ENCODE data around the gene PDSS2. TPM values are rescaled to one million over a fixed set of nuclear protein-coding genes. Genes with fewer than 3 reads are reported as not detected.

The PDSS2 gene
- total and polyA plus RNA-seq, 2 of the 4 experiments (the other 2 are of a cell fraction), result 8.6 to 9.2 TPM

DNA sequence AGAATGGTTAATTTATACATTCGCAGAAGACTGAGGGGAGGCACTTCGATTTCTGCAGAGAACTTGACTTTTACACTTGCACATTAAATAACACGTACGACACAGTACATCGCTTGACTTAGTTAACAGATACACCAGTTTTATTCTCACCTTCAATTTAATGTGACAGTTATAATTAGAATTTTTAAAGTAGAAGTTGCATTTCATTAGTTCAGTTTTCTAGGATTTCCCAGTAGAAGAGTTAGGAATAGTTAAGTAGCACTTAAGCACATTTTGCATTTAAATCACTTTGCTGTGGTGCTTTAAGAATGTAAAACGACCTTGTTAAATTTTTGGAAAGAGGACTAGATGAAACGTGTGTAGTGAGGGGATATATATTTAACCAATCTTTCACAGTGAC, 342.4 kb downstream of the PDSS2 start:
- no peaks in the 10 kb centered on the region for H3K9me3 ChIP-seq (ENCODE audit: control insufficient read depth, insufficient read depth, low read length)
- POLR2A ChIA-PET (ENCODE audit: unreplicated experiment), result no interaction called here
- H3K9me1 ChIP-seq (ENCODE audit: insufficient read depth, low read length), result no peaks in the 10 kb centered on the region
- no peaks in the 10 kb centered on the region for H3K4me1 ChIP-seq (ENCODE audit: control insufficient read depth, insufficient read depth, low read length)
- ATAC-seq (ENCODE audit: low read depth) (no peak), DNase-seq (no peak)
- BruUV-seq (replicated peaks), result no TSS peak
- H4K8ac ChIP-seq (ENCODE audit: low read depth in 2 of 2, low read length in 2 of 2), result no peak overlapping the region
- H3K4me2 ChIP-seq (ENCODE audit: low read depth, low read length), result 0 out of 2 replicates have a peak overlapping the region, but pooled peaks have one; percentile 10
- H4K91ac ChIP-seq (ENCODE audit: insufficient read depth, low read depth, low read length), result no peak overlapping the region
- H3K79me1 ChIP-seq (ENCODE audit: low read depth in 1 of 2, low read length in 2 of 2), result peaks cover 0 to 10% of the 10 kb centered on the region in 2 experiments; a peak in 1 of 4 replicates
- H2AK9ac ChIP-seq (replicated peaks; ENCODE audit: low read depth, low read length, poor library complexity), result no peak overlapping the region
- H3K18ac ChIP-seq (ENCODE audit: low read depth, low read length), result no peak overlapping the region
- no peak overlapping the region for H3K9ac ChIP-seq (ENCODE audit: low read depth, low read length)
- intact Hi-C loops (cut with micrococcal nuclease), result no loop called here
- in situ Hi-C loops (cut with MboI; ENCODE audit: low sequenced_read_pairs), result no loop called here
- no peak overlapping the region for H3K4ac ChIP-seq (ENCODE audit: low read depth, low read length)
- H2BK15ac ChIP-seq (ENCODE audit: low read depth, low read length), result no peak overlapping the region
- CTCF ChIA-PET, result no interaction called here
- H3K4me3 ChIP-seq (ENCODE audit: insufficient read depth, low read depth, low read length), result no peak overlapping the region
- H4K5ac ChIP-seq (ENCODE audit: low read depth, low read length), result no peak overlapping the region
- no peak overlapping the region for H2AFZ ChIP-seq (replicated peaks; ENCODE audit: low read length, poor library complexity)
- no peak overlapping the region for H2BK120ac ChIP-seq (ENCODE audit: low read depth, low read length)
- dilution Hi-C loops (cut with HindIII; ENCODE audit: low sequenced_read_pairs, unreplicated experiment), result no loop called here
- TF ChIP-seq CEBPB (IDR thresholded peaks at IDR 0.05; ENCODE audit: low read depth, low read length), result no peak
- TF ChIP-seq RFX5 (IDR thresholded peaks at IDR 0.05; ENCODE audit: low read depth, low read length), result no peak
- TF ChIP-seq, protein P1, sequence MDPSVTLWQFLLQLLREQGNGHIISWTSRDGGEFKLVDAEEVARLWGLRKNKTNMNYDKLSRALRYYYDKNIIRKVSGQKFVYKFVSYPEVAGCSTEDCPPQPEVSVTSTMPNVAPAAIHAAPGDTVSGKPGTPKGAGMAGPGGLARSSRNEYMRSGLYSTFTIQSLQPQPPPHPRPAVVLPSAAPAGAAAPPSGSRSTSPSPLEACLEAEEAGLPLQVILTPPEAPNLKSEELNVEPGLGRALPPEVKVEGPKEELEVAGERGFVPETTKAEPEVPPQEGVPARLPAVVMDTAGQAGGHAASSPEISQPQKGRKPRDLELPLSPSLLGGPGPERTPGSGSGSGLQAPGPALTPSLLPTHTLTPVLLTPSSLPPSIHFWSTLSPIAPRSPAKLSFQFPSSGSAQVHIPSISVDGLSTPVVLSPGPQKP (IDR thresholded peaks at IDR 0.05; ENCODE audit: borderline replicate concordance, low read depth, low read length), result no peak
- no peak for TF ChIP-seq SMC3 (IDR thresholded peaks at IDR 0.05; ENCODE audit: low read depth, low read length)
- TF ChIP-seq RCOR1 (IDR thresholded peaks at IDR 0.05; ENCODE audit: insufficient replicate concordance, low read length), result no peak
- TF ChIP-seq CHD1 (IDR thresholded peaks at IDR 0.05; ENCODE audit: low read depth, low read length), result no peak
- TF ChIP-seq, protein P2, sequence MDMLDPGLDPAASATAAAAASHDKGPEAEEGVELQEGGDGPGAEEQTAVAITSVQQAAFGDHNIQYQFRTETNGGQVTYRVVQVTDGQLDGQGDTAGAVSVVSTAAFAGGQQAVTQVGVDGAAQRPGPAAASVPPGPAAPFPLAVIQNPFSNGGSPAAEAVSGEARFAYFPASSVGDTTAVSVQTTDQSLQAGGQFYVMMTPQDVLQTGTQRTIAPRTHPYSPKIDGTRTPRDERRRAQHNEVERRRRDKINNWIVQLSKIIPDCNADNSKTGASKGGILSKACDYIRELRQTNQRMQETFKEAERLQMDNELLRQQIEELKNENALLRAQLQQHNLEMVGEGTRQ (IDR thresholded peaks at IDR 0.05; ENCODE audit: low read depth, low read length), result no peak
- no peak for TF ChIP-seq BHLHE40 (IDR thresholded peaks at IDR 0.05; ENCODE audit: low read depth, low read length)
- no peaks in the 10 kb centered on the region for H3K36me3 ChIP-seq (ENCODE audit: control insufficient read depth, insufficient read depth, low read length)
- H3K56ac ChIP-seq (ENCODE audit: extremely low read depth, insufficient read depth, low read length), result no peak overlapping the region
- no CpG with 5 or more reads among the region's 7 CpGs for WGBS, 2 experiments (ENCODE audit: extremely low coverage in 2 of 2, insufficient read length in 1 of 2)
- no peak overlapping the region for H2BK20ac ChIP-seq (ENCODE audit: low read depth, low read length)
- peaks cover 4% of the 10 kb centered on the region; the same call in 1 of the 2 replicates for H4K20me1 ChIP-seq (ENCODE audit: insufficient read depth, low read length)
- H3K23ac ChIP-seq (ENCODE audit: low read depth, low read length), result no peak overlapping the region
- no peak overlapping the region for H2BK5ac ChIP-seq (ENCODE audit: low read depth, low read length, poor library complexity, severe bottlenecking)
- H3K14ac ChIP-seq (replicated peaks; ENCODE audit: low read depth, low read length), result no peak overlapping the region
- H2AK5ac ChIP-seq (ENCODE audit: low read depth, low read length), result no peak overlapping the region
- no peak overlapping the region for H3K27ac ChIP-seq (ENCODE audit: insufficient read depth, low read length)
- peaks cover 3% of the 10 kb centered on the region; the same call in 1 of the 2 replicates for H3K27me3 ChIP-seq (ENCODE audit: control insufficient read depth, insufficient read depth, low read length)

All from IMR-90 (cell line).